MG63 (cell line): ENCODE results near the gene TSPAN18. TPM values are rescaled to one million over a fixed set of nuclear protein-coding genes. Genes with fewer than 3 reads are reported as not detected.

Experiments
- DNase-seq: peaks from one replicate; pipeline ENCODE4 v3.0.0-alpha.2; 2020
- H3K27me3 ChIP-seq: fragments of 250-450 bp; sonication (Bioruptor Pico); 2 replicates; pipeline ENCODE4 v1.5.1; 2020; ENCODE audit warnings: mild to moderate bottlenecking, moderate library complexity
- H3K36me3 ChIP-seq: fragments of 250-450 bp; sonication (Bioruptor Pico); 2 replicates; pipeline ENCODE4 v1.5.1; 2020; ENCODE audit warnings: mild to moderate bottlenecking, moderate library complexity
- H3K4me3 ChIP-seq: fragments of 250-450 bp; sonication (Bioruptor Pico); 2 replicates; pipeline ENCODE4 v1.5.1; 2020; ENCODE audit warnings: mild to moderate bottlenecking, moderate library complexity
- H3K9me3 ChIP-seq: fragments of 250-450 bp; sonication (Bioruptor Pico); 2 replicates; pipeline ENCODE4 v1.5.1; 2020; ENCODE audit warnings: mild to moderate bottlenecking, moderate library complexity
- total RNA-seq: library from RNA; depleted of rRNA; stranded (reverse); fragments of >200 nt; shearing (Covaris generic); gene quantifications from 2 replicates; pipeline ENCODE4 v1.2.3, GENCODE V29; 2014; ENCODE audit warnings: low replicate concordance

TSPAN18 gene
- total RNA-seq, 1 experiment from 2014 or later, result 0.95 TPM

GRCh38 chr11:44792171-44792570 is 65.4 kb downstream of the TSPAN18 start:
- Histone ChIP-seq H3K4me3 (no peak overlapping the region), H3K27me3 (no peaks in the 10 kb centered on the region), H3K36me3 (no peaks in the 10 kb centered on the region), H3K9me3 (no peaks in the 10 kb centered on the region)
- no peak for DNase-seq

- Histone ChIP-seq H3K9me3 (no peaks in the 10 kb centered on the region), H3K27me3 (no peaks in the 10 kb centered on the region)
- no peak for DNase-seq
These were observed 66.8 kb downstream of the TSPAN18 start for GRCh38 chr11:44793350-44794090.

GRCh38 chr11:44795803-44796535 is 69.2 kb downstream of the TSPAN18 start:
- no peak for DNase-seq
- no peaks in the 10 kb centered on the region for H3K9me3 ChIP-seq
- H3K36me3 ChIP-seq, result no peaks in the 10 kb centered on the region
- H3K4me3 ChIP-seq, result no peak overlapping the region
- no peaks in the 10 kb centered on the region for H3K27me3 ChIP-seq

More at GRCh38 chr11:44793350-44794090, 66.8 kb downstream of the TSPAN18 start:
- no peak overlapping the region for H3K4me3 ChIP-seq
- no peaks in the 10 kb centered on the region for H3K36me3 ChIP-seq

GRCh38 chr11:44797051-44797450 is 70.3 kb downstream of the TSPAN18 start:
- DNase-seq, result no peak
- Histone ChIP-seq H3K36me3 (no peaks in the 10 kb centered on the region), H3K4me3 (no peak overlapping the region), H3K9me3 (no peaks in the 10 kb centered on the region), H3K27me3 (no peaks in the 10 kb centered on the region)

- Histone ChIP-seq H3K9me3 (no peaks in the 10 kb centered on the region), H3K4me3 (no peak overlapping the region), H3K27me3 (no peaks in the 10 kb centered on the region), H3K36me3 (no peaks in the 10 kb centered on the region)
- no peak for DNase-seq
These were observed 71.3 kb downstream of the TSPAN18 start for GRCh38 chr11:44797886-44798606.

- no peak for DNase-seq
- H3K36me3 ChIP-seq, result no peaks in the 10 kb centered on the region
- H3K27me3 ChIP-seq, result no peaks in the 10 kb centered on the region
- H3K4me3 ChIP-seq, result no peak overlapping the region
- H3K9me3 ChIP-seq, result no peaks in the 10 kb centered on the region
These were observed 71.8 kb downstream of the TSPAN18 start for GRCh38 chr11:44798607-44798972.

GRCh38 chr11:44799012-44799411 is 72.2 kb downstream of the TSPAN18 start:
- Histone ChIP-seq H3K4me3 (no peak overlapping the region), H3K9me3 (no peaks in the 10 kb centered on the region), H3K36me3 (no peaks in the 10 kb centered on the region), H3K27me3 (no peaks in the 10 kb centered on the region)
- no peak for DNase-seq

- no peak for DNase-seq
- no peak overlapping the region for H3K4me3 ChIP-seq
- peaks cover 2% of the 10 kb centered on the region; the same call in 1 of the 2 replicates for H3K27me3 ChIP-seq
- H3K36me3 ChIP-seq, result no peaks in the 10 kb centered on the region
- no peaks in the 10 kb centered on the region for H3K9me3 ChIP-seq
These were observed 75.6 kb downstream of the TSPAN18 start for GRCh38 chr11:44802347-44802746.

- no peak for DNase-seq
- no peaks in the 10 kb centered on the region for H3K36me3 ChIP-seq
- no peak overlapping the region for H3K4me3 ChIP-seq
- peaks cover 2% of the 10 kb centered on the region; the same call in 1 of the 2 replicates for H3K27me3 ChIP-seq
- H3K9me3 ChIP-seq, result no peaks in the 10 kb centered on the region
These were observed 76.2 kb downstream of the TSPAN18 start for GRCh38 chr11:44803009-44803408.

- no peak overlapping the region for H3K4me3 ChIP-seq
- DNase-seq, result no peak
- peaks cover 2% of the 10 kb centered on the region; the same call in 1 of the 2 replicates for H3K27me3 ChIP-seq
- H3K9me3 ChIP-seq, result no peaks in the 10 kb centered on the region
- no peaks in the 10 kb centered on the region for H3K36me3 ChIP-seq
These were observed 78.0 kb downstream of the TSPAN18 start for GRCh38 chr11:44804449-44805437.

GRCh38 chr11:44805596-44805995 is 78.8 kb downstream of the TSPAN18 start:
- Histone ChIP-seq H3K4me3 (no peak overlapping the region), H3K36me3 (no peaks in the 10 kb centered on the region), H3K9me3 (no peaks in the 10 kb centered on the region), H3K27me3 (peaks cover 2% of the 10 kb centered on the region; the same call in 1 of the 2 replicates)
- no peak for DNase-seq

- H3K4me3 ChIP-seq, result no peak overlapping the region
- H3K9me3 ChIP-seq, result no peaks in the 10 kb centered on the region
- peaks cover 2% of the 10 kb centered on the region; the same call in 1 of the 2 replicates for H3K27me3 ChIP-seq
- no peaks in the 10 kb centered on the region for H3K36me3 ChIP-seq
- no peak for DNase-seq
These were observed 81.4 kb downstream of the TSPAN18 start for GRCh38 chr11:44808053-44808753.

- H3K27me3 ChIP-seq, result peaks cover 2% of the 10 kb centered on the region; the same call in 1 of the 2 replicates
- H3K4me3 ChIP-seq, result no peak overlapping the region
- no peaks in the 10 kb centered on the region for H3K9me3 ChIP-seq
- no peaks in the 10 kb centered on the region for H3K36me3 ChIP-seq
- no peak for DNase-seq
These were observed 82.5 kb downstream of the TSPAN18 start for GRCh38 chr11:44809283-44809682.

GRCh38 chr11:44811841-44812448 is 85.2 kb downstream of the TSPAN18 start:
- DNase-seq, result no peak

GRCh38 chr11:44812971-44813370 is 86.2 kb downstream of the TSPAN18 start:
- DNase-seq, result no peak
- H3K4me3 ChIP-seq, result no peak overlapping the region
- no peaks in the 10 kb centered on the region for H3K27me3 ChIP-seq
- H3K36me3 ChIP-seq, result no peaks in the 10 kb centered on the region
- peaks cover 3% of the 10 kb centered on the region; the same call in 1 of the 2 replicates for H3K9me3 ChIP-seq

More at GRCh38 chr11:44811841-44812448, 85.2 kb downstream of the TSPAN18 start:
- Histone ChIP-seq H3K27me3 (no peaks in the 10 kb centered on the region), H3K4me3 (no peak overlapping the region), H3K36me3 (no peaks in the 10 kb centered on the region), H3K9me3 (no peaks in the 10 kb centered on the region)
